ENCODE data around the gene SNX14.

The SNX14 gene

DNA sequence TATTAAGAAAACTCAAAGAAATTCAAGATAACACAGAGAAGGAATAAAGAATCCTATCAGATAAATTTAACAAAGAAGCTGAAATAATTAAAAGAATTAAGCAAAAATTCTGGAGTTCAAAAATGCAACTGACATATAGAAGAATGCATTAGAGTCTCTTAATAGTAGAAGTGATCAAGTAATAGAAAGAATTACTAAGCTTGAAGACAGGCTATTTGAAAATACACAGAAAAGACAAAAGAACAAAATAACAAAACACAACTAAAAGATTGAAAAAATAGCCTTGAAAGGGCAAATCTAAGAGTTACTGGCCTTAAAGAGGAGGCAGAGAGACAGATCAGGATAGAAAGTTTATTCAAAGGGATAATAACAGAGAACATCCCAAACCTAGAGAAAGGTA, 12.1 kb downstream of the SNX14 start:
- TF ChIP-seq, protein P1, sequence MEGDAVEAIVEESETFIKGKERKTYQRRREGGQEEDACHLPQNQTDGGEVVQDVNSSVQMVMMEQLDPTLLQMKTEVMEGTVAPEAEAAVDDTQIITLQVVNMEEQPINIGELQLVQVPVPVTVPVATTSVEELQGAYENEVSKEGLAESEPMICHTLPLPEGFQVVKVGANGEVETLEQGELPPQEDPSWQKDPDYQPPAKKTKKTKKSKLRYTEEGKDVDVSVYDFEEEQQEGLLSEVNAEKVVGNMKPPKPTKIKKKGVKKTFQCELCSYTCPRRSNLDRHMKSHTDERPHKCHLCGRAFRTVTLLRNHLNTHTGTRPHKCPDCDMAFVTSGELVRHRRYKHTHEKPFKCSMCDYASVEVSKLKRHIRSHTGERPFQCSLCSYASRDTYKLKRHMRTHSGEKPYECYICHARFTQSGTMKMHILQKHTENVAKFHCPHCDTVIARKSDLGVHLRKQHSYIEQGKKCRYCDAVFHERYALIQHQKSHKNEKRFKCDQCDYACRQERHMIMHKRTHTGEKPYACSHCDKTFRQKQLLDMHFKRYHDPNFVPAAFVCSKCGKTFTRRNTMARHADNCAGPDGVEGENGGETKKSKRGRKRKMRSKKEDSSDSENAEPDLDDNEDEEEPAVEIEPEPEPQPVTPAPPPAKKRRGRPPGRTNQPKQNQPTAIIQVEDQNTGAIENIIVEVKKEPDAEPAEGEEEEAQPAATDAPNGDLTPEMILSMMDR (IDR thresholded peaks at IDR 0.05; ENCODE audit: low read depth, low read length, missing control alignments): no peak
- DNase-seq (ENCODE audit: extremely low read depth, low read depth): no peak
- no peak overlapping the region for H3K4me3 ChIP-seq (replicated peaks; ENCODE audit: low read depth, low read length)

DNA sequence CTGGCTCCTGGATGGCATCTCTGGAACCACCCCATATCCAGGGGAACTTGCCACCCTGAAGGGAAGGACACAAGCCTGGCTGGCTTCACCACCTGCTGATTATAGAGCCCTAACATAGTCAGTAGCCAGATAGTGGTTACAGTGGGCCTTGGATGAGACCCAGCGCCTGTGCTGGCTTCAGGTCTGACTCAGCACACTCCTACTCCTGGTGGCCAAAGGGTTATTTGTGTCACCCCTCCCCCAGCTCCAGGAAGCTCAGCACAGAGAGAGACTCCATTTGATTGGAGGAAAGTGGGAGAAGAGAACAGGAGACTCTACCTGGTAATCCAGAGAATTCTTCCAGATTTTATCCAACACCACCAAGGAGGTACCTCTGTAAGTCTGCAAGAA, 12.8 kb downstream of the SNX14 start:
- H3K4me3 ChIP-seq (replicated peaks; ENCODE audit: low read depth, low read length): no peak overlapping the region
- DNase-seq (ENCODE audit: extremely low read depth, low read depth): no peak
- TF ChIP-seq, protein P1 (IDR thresholded peaks at IDR 0.05; ENCODE audit: low read depth, low read length, missing control alignments): no peak

DNA sequence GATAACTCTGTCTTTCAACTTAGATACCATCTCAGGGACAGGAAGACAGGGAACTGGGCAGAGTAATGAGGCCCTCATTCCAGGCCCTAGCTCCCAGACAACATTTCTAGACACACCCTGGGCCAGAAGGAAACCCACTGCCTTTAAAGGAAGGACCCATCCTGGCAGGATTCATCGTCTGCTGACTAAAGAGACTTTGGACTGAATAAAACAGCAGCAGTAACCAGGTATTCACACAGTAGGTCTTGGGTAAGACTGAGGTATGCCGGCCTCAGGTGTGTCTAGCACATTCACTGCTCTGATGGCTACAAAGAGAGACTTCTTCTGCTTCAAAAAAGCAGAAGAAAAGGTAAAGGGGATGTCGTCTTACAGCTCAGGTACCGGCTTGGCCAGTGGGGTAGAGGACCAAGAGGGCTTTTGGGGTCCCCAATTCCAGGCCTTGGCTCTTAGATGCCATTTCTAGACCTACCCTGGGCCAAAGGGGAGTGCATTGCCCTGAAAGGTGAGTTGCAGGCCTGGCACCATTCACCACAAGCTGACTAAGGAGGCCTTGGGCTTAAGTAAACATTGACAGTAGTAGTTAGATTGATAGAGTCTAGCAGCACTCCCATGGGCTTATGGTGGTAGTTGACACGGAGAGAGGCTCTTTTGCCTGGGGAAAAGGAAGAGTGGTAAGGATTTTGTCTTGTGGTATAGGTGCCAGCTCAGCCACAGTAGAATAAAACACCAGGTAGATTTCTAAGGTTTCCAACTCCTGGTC, 13.4 kb downstream of the SNX14 start:
- H3K4me3 ChIP-seq (replicated peaks; ENCODE audit: low read depth, low read length): no peak overlapping the region
- DNase-seq (ENCODE audit: extremely low read depth, low read depth): no peak

DNA sequence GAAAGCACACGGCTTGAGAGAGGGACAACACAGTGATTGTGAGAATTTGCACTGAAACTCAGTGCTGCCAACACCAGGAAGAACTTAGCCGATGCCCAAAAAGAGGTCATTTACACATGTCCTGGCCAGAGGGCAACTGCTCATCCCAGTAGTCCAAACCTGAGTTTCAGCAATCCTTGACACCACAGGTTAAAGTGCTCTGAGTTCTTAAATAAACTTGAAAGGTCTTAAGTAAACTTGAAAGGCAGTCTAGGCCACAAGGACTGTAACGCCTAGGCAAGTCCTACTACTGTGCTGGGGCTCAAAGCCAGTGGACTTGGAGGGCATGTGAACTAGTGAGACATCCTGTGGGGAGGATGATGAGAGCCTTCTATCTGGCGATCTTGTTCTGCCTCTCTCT, 14.1 kb downstream of the SNX14 start:
- DNase-seq (ENCODE audit: extremely low read depth, low read depth): no peak
- TF ChIP-seq, protein P1 (IDR thresholded peaks at IDR 0.05; ENCODE audit: low read depth, low read length, missing control alignments): no peak
- H3K4me3 ChIP-seq (replicated peaks; ENCODE audit: low read depth, low read length): no peak overlapping the region

More for the DNA sequence above, 13.4 kb downstream of the SNX14 start:
- TF ChIP-seq, protein P1 (IDR thresholded peaks at IDR 0.05; ENCODE audit: low read depth, low read length, missing control alignments): no peak

DNA sequence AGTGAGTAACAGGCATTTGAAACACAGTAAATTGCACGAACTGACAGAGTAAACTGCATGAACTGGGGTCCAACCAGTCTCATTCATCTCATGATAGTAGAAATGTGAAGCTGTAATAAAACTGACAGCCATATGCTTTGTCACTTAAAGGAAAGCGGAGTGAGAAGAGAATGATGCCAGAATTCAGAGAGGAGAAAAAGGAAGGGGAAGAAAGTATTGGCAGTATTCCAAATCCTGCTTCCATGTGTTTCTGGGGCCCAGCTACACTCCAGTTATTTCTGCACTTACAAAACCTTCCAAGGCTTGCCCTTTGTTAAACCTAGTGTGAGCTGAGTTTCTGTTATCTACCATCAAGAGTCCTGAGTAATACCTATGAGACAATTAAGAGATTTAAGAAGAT, 17.2 kb downstream of the SNX14 start:
- DNase-seq (ENCODE audit: extremely low read depth, low read depth): no peak
- no peak overlapping the region for H3K4me3 ChIP-seq (replicated peaks; ENCODE audit: low read depth, low read length)
- TF ChIP-seq, protein P1 (IDR thresholded peaks at IDR 0.05; ENCODE audit: low read depth, low read length, missing control alignments): no peak

DNA sequence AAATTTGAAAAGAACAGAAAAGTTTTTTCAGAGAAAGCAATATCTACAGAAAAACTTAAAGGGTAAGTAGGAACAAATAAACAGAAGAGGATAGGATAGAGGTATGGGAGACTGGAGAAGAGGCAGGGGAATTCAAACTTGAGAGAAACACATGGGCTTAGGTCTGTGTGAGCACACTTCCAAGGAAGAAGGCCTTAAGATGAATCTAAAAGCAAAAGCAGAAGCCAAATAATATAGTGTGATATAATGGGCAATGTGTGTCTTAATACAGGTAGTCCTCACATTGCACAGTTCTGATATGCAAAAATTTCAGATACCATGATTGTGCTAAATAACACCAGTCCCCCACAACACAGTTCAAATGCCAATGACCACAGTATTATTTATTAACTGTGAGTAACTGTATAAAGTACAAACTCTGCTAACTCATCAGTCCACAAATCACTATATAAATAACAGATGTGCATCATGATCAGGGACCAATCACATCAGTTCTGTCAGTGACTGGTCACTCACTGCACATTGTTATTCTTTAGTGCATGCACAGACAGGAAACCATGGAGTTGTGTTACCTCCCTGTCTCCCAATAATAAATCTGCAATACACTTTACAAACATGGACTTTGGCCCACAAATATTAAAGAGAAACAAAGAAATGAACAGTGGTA, 18.6 kb downstream of the SNX14 start:
- no peak overlapping the region for H3K4me3 ChIP-seq (replicated peaks; ENCODE audit: low read depth, low read length)
- TF ChIP-seq, protein P1 (IDR thresholded peaks at IDR 0.05; ENCODE audit: low read depth, low read length, missing control alignments): no peak
- DNase-seq (ENCODE audit: extremely low read depth, low read depth): peak; percentile 73

Measured in HFF-Myc (cell line).